ENCODE results near the gene STYK1.
A peak's percentile ranks its signal among the peaks of the same experiment; 100 is the strongest.
"Not testable (repeated sequence)": the region's sequence is repeated elsewhere in the genome, so short reads cannot be mapped to it uniquely, and the experiment has no call there.

STYK1 gene

GRCh38 chr12:10618338-10618987 is 55.4 kb downstream of the STYK1 start:
- no peak for DNase-seq

- no peak for DNase-seq
These were observed 56.0 kb downstream of the STYK1 start for GRCh38 chr12:10617863-10618262.

- no peak for DNase-seq
These were observed 58.3 kb downstream of the STYK1 start for GRCh38 chr12:10615532-10615931.

DNA sequence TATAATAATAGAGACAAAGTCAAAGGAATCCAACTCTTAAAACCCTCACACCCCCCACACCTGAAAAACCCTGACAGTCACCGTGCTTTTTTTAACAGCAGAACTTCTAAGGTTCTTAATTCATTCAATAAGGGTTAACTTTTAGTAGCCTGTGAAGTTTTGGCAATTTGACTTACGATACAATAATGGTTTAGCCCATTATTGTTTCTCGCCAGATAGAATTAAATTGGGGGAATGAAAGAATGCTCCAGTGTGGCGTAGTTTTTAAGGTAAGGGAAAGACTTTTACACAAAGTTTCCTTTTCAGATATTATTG is 59.8 kb downstream of the STYK1 start:
- no peak for DNase-seq

GRCh38 chr12:10613349-10614055 is 60.4 kb downstream of the STYK1 start, which contains the start of gene MAGOHB:
Gene MAGOHB, minus strand, starts transcription at chr12:10613609. Its CDS starts 77 bp downstream, at chr12:10613532.
- DNase-seq = peak; percentile 96

DNA sequence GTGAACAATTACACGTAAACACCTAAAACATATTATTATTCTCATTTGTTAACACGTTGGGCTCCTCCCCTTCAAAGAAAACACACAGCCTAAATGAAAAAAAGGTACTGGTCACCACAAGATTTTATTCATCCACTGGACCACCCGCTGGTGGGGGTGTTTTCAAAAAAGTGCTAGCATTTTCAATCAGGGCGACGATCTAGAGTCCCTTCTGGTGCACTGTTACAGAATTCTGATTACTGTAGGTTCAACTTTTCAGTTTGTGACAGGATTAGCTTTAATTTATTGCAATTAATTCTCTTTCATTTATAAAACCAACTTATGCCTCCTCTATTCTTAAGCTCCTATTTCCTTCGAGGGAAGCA is 60.9 kb downstream of the STYK1 start:
- no peak for DNase-seq

DNA sequence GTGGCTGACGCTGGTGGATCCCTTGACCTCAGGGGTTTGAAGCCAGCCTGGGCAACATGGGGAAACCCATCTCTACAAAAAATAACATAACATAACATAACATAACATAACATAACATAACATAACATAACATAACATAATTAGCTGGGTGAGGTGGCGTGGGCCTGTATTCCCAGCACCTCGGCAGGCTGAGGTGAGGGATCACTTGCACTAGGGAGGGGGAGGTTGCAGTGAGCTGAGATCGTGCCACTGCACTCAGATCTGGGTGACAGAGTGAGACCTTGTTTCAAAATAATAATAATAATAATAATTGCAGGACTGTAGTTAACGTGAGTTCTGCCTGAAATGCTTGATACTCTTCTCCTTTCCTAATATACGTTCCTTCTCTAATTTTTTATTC is 61.7 kb downstream of the STYK1 start:
- no peak for DNase-seq

DNA sequence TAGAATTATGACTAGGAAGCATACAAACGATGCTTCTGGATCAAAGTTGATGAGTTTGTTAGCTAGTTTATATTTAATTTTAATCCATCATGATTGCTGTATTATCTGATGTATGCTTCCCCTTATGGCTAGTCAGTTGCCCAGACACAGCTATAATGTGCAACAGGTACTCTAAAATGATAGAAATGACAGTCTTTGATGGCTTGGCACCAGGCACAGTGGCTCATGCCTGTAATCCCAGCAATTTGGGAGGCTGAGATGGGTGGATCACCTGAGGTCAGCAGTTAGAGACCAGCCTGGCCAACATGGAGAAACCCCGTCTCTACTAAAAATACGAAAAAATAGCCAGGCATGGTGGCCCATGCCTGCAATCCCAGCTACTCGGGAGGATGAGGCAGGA is 62.6 kb downstream of the STYK1 start:
- not testable (repeated sequence) for DNase-seq

DNA sequence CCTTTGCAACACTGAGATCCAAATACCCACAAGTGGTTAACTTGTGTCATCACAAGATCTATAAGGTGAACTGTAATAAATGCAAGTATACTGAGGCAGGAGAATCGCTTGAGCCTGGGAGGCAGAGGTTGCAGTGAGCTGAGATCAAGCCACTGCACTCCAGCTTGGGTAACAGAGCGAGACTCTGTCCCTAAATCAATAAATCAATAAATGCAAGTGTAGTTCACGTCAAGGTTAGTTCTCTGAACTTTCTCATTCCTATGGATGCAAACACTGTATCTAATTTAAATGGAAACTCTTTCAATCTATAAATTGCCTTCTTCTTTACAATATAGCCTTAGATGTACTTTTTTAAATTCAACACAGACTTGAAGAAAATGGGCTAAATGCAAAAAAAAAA is 63.7 kb downstream of the STYK1 start:
- DNase-seq = no peak

GRCh38 chr12:10607885-10608458 is 65.9 kb downstream of the STYK1 start:
- DNase-seq = no peak

DNA sequence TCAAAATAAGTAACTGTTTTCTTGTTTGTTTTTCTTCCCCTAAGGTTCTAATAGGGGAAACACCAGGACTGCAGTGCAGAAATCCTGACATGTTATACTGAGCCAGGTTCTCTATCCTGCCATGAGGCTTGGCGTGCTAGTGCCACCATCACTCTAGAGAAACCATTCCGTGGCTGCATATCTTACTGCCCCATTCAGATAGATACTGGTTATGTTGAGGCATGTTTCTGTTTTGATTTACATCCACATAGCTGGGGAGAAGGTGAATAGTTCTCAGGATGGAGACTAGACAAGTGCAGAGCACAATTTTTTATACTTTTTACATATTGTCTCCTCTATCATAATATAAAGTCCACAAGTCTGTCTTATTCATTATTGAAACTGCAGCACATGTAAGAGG is 72.0 kb downstream of the STYK1 start:
- DNase-seq = no peak

DNA sequence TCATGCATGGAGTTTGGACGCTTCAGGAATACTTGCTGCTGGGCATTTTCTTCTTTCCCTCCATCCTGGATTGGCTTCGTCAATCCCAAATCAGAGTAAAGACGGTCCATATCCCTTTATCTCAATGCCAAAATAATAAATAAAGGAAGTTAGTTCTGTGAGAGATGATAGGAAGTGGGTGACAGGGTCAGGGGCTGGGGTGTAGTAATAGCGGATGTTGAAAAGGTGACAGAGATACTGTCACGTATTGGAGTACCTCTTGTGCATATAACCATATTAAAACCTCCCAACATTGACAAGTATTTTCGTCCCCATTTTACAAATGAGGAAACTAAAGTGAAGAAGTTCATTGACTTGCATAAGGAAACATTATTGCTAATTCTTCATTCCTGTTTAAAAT is 72.9 kb downstream of the STYK1 start:
- no peak for DNase-seq

GRCh38 chr12:10595881-10596280 is 78.0 kb downstream of the STYK1 start:
- no peak for DNase-seq

GRCh38 chr12:10590966-10591365 is 82.9 kb downstream of the STYK1 start:
- DNase-seq = no peak

- no peak for DNase-seq
These were observed 89.4 kb downstream of the STYK1 start for GRCh38 chr12:10584415-10584814.

GRCh38 chr12:10582704-10583103 is 91.1 kb downstream of the STYK1 start:
- DNase-seq = no peak

DNA sequence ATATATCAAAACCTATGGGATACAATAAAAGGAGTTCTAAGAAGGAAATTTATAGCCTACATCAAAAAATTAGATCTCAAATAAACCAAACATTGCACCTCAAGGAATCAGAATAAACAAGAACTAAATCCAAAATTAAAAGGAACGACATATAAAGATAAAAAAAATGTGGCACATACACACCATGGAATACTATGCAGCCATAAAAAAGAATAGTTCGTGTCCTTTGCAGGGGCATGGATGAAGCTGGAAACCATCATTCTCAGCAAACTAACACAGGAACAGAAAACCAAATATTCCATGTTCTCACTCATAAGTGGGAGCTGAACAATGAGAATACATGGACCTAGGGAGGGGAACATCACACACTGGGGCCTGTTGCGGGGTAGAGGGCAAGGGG is 91.7 kb downstream of the STYK1 start:
- not testable (repeated sequence) for DNase-seq

- no peak for DNase-seq
These were observed 99.5 kb downstream of the STYK1 start for GRCh38 chr12:10574307-10574706.

DNA sequence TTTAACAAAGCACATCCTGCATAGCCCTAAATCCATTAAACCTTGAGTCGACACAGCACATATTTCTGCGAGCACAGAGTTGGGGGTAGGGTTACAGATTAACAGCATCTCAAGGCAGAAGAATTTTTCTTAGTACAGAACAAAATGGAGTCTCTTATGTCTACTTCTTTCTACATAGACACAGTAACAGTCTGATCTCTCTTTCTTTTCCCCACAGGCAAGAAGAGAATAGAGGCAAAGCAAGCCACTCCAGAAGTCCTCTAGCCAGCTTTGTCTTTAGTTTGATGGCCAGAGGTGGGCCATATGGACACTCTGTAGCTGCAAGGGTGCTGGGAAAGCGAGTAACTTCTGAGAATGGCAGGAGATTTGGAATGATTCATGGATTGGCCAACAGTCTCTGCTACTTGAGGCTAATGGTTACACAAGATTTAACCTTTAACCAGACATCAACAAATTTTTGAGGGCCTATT is 101.8 kb downstream of the STYK1 start:
- not testable (repeated sequence) for DNase-seq

GRCh38 chr12:10571141-10571540 is 102.7 kb downstream of the STYK1 start:
- DNase-seq = no peak
